ENCODE results near the gene RESF1. TPM values are rescaled to one million over a fixed set of nuclear protein-coding genes. Genes with fewer than 3 reads are reported as not detected.

Gene RESF1
- total and polyA plus RNA-seq, 11 donors, result 9.5 to 42.8 (median 22.8) TPM

- intact Hi-C loops (cut with DNase I), result loop anchor here in 4 of 10 donors (10.0 kb wide), 5 partner anchors 75 to 265 kb away; partner anchors contain the start of gene AMN1 (in 1 of the 4)
- TF ChIP-seq POLR2A (IDR thresholded peaks at IDR 0.05) (no peak), CTCF (IDR thresholded peaks at IDR 0.05) (no peak)
- no peak overlapping the region for H3K27ac ChIP-seq
- ATAC-seq, result no peak
- peaks cover 0 to 19% (median 0%) of the 10 kb centered on the region in 12 donors for H3K9me3 ChIP-seq
- no peaks in the 10 kb centered on the region for H3K27me3 ChIP-seq
- H3K36me3 ChIP-seq, result no peaks in the 10 kb centered on the region
- H3K4me1 ChIP-seq, result no peaks in the 10 kb centered on the region
- WGBS, 4 donors, result 91 to 94% (median 93%) methylated on average over 4 of the region's 4 CpGs
- no peak for DNase-seq
- no peak overlapping the region for H3K4me3 ChIP-seq
Measured at GRCh38 chr12:31950088-31950487, 9.1 kb upstream of the RESF1 start.

- peaks cover 0 to 19% (median 0%) of the 10 kb centered on the region in 12 donors for H3K9me3 ChIP-seq
- DNase-seq (no peak), ATAC-seq (no peak)
- intact Hi-C loops (cut with DNase I), result loop anchor here in 4 of 10 donors (10.0 kb wide), 5 partner anchors 76 to 266 kb away; partner anchors contain the start of gene AMN1 (in 1 of the 4)
- H3K4me3 ChIP-seq, result no peak overlapping the region
- H3K4me1 ChIP-seq, result no peaks in the 10 kb centered on the region
- H3K36me3 ChIP-seq, result no peaks in the 10 kb centered on the region
- H3K27ac ChIP-seq, result no peak overlapping the region
- TF ChIP-seq POLR2A (IDR thresholded peaks at IDR 0.05) (no peak), CTCF (IDR thresholded peaks at IDR 0.05) (no peak)
- no peaks in the 10 kb centered on the region for H3K27me3 ChIP-seq
Measured at GRCh38 chr12:31950492-31950891, 8.7 kb upstream of the RESF1 start.

GRCh38 chr12:31951008-31951407 lies 8.2 kb upstream of the RESF1 start:
- TF ChIP-seq POLR2A (IDR thresholded peaks at IDR 0.05) (no peak), CTCF (IDR thresholded peaks at IDR 0.05) (no peak)
- Histone ChIP-seq H3K4me3 (no peak overlapping the region), H3K9me3 (peaks cover 0 to 19% (median 0%) of the 10 kb centered on the region in 12 donors), H3K27ac (no peak overlapping the region), H3K36me3 (no peaks in the 10 kb centered on the region), H3K27me3 (no peaks in the 10 kb centered on the region), H3K4me1 (no peaks in the 10 kb centered on the region)
- intact Hi-C loops (cut with DNase I), result loop anchor here in 4 of 10 donors (10.0 kb wide), 5 partner anchors 76 to 266 kb away; partner anchors contain the start of gene AMN1 (in 1 of the 4)
- WGBS, 4 donors, result 57 to 73% (median 68%) methylated on average over 4 of the region's 4 CpGs
- ATAC-seq, result no peak
- DNase-seq, result no peak

- Histone ChIP-seq H3K27me3 (no peaks in the 10 kb centered on the region), H3K4me1 (no peaks in the 10 kb centered on the region), H3K36me3 (no peaks in the 10 kb centered on the region), H3K27ac (no peak overlapping the region), H3K9me3 (peaks cover 0 to 19% (median 0%) of the 10 kb centered on the region in 12 donors), H3K4me3 (no peak overlapping the region)
- no peak for TF ChIP-seq CTCF (IDR thresholded peaks at IDR 0.05)
- TF ChIP-seq POLR2A (IDR thresholded peaks at IDR 0.05), result no peak
- ATAC-seq (no peak), DNase-seq (no peak)
- intact Hi-C loops (cut with DNase I), result loop anchor here in 4 of 10 donors (10.0 kb wide), 5 partner anchors 77 to 267 kb away; partner anchors contain the start of gene AMN1 (in 1 of the 4)
- WGBS, 4 donors, result 94 to 98% (median 95%) methylated on average over 2 of the region's 2 CpGs
Measured at GRCh38 chr12:31951939-31952338, 7.3 kb upstream of the RESF1 start.

Measured in heart left ventricle (tissue), 16 donors.